HepG2 (cell line): Measurements from ENCODE around the gene UNC93A. TPM values are rescaled to one million over a fixed set of nuclear protein-coding genes. Genes with fewer than 3 reads are reported as not detected.
"Not testable (repeated sequence)": the region's sequence is repeated elsewhere in the genome, so short reads cannot be mapped to it uniquely, and the experiment has no call there.

Experiments
- ATAC-seq: fragments of 200-7000 bp; cut with Tn5 transposase; 3 replicates; pipeline ENCODE4 v1.9.1; 2020; ENCODE audit warnings: mild to moderate bottlenecking, moderate library complexity
- BruUV-seq: library from RNA; stranded (reverse); fragments of 400-500 nt; replicated peaks from 2 replicates; lab custom pipeline; 2021; lab: Mats Ljungman, UMichigan
- CTCF ChIA-PET: fragments of 300-600 bp; formaldehyde crosslinking; extraction: SDS; loops from one replicate; lab custom pipeline; 2021; ENCODE audit warnings: low total read pairs, inconsistent platforms, low intra/inter-chr PET ratio; lab: Yijun Ruan, JAX
- POLR2A ChIA-PET: fragments of 350-600 bp; sonication (Branson Sonifier 250); formaldehyde crosslinking; loops from one replicate; lab custom pipeline; 2020; ENCODE audit warnings: antibody characterized with exemption, inconsistent platforms; lab: Yijun Ruan, JAX
- DNase-seq: peaks from one replicate; pipeline ENCODE4 v3.0.0-alpha.2; 2015; ENCODE audit warnings: low spot score
- FAIRE-seq: peaks from 3 replicates; lab custom pipeline; 2011; peaks lifted over from hg19 to GRCh38; lab: Jason Lieb, UNC
- H2AFZ ChIP-seq: one replicate; pipeline ENCODE4 v1.6.1; 2011; ENCODE audit warnings: low read length, inconsistent platforms
- H3K27ac ChIP-seq: fragments of 300-600 bp; 3 replicates; pipeline ENCODE4 v1.8.0; 2011; ENCODE audit warnings: mixed run types, mild to moderate bottlenecking, mixed read lengths, low read length, inconsistent platforms; ENCODE audit not compliant: insufficient read depth; ENCODE audit errors: extremely low read length
- H3K27me3 ChIP-seq, 2 experiments: fragments of 200-600 bp in 1 of 2; 2 replicates in 1 of 2; 3 replicates in 1 of 2; pipeline versions ENCODE4 v1.6.0 to v1.8.0; 2011; ENCODE audit warnings: low read length in 2 of 2, mild to moderate bottlenecking in 2 of 2, moderate library complexity in 2 of 2, inconsistent platforms in 1 of 2; ENCODE audit not compliant: insufficient read depth in 2 of 2, control insufficient read depth in 1 of 2
- H3K36me3 ChIP-seq, 2 experiments: fragments of 200-600 bp in 1 of 2; replicated peaks in 1 of 2; 2 replicates in 1 of 2; 3 replicates in 1 of 2; pipeline versions ENCODE4 v1.5.1 to v1.8.0; 2011; ENCODE audit warnings: low read length in 2 of 2, inconsistent platforms in 1 of 2; ENCODE audit not compliant: insufficient read depth in 2 of 2, control insufficient read depth in 1 of 2
- H3K4me1 ChIP-seq: 2 replicates; pipeline ENCODE4 v1.5.1; 2012; ENCODE audit warnings: low read length, inconsistent platforms; ENCODE audit not compliant: insufficient read depth
- H3K4me2 ChIP-seq: 2 replicates; pipeline ENCODE4 v1.6.0; 2011; ENCODE audit warnings: low read depth, low read length, inconsistent platforms
- H3K4me3 ChIP-seq, 3 experiments: fragments of 200-600 bp in 1 of 3; sonication (generic), shearing (Covaris generic) in 1 of 3; replicated peaks in 1 of 3; 2 replicates each; pipeline ENCODE4 v1.5.1; 2011 to 2016; ENCODE audit warnings: low read length in 3 of 3, inconsistent platforms in 2 of 3, low read depth in 2 of 3, mild to moderate bottlenecking in 2 of 3, control low read depth in 1 of 3, mixed read lengths in 1 of 3; ENCODE audit not compliant: insufficient read depth in 1 of 3
- H3K79me2 ChIP-seq: one replicate; pipeline ENCODE4 v1.6.1; 2011; ENCODE audit warnings: low read length, inconsistent platforms; ENCODE audit not compliant: insufficient read depth
- H3K9ac ChIP-seq: 2 replicates; pipeline ENCODE4 v1.6.0; 2011; ENCODE audit warnings: mild to moderate bottlenecking, low read depth, low read length, inconsistent platforms; ENCODE audit not compliant: insufficient read depth
- H3K9me3 ChIP-seq: 2 replicates; pipeline ENCODE4 v1.5.1; 2012; ENCODE audit warnings: mild to moderate bottlenecking, low read length
- H4K20me1 ChIP-seq: 2 replicates; pipeline ENCODE4 v1.6.0; 2011; ENCODE audit warnings: inconsistent platforms, mild to moderate bottlenecking, low read length, moderate library complexity; ENCODE audit not compliant: insufficient read depth
- CTCF ChIP-seq: sonication (generic); formaldehyde crosslinking; IDR thresholded peaks from 2 replicates; pipeline ENCODE4 v1.5.0; 2020; ENCODE audit warnings: mild to moderate bottlenecking, missing genetic modification reagents, moderate library complexity
- KLF6 ChIP-seq: IDR thresholded peaks from 2 replicates; pipeline ENCODE4 v1.8.0; 2016; ENCODE audit warnings: missing biosample characterization, missing genetic modification reagents
- RCOR2 ChIP-seq: IDR thresholded peaks from 2 replicates; pipeline ENCODE4 v1.6.1; 2016; ENCODE audit warnings: missing biosample characterization, missing genetic modification reagents
- ZNF687 ChIP-seq: sonication (generic); formaldehyde crosslinking; IDR thresholded peaks from 2 replicates; pipeline ENCODE4 v1.5.1; 2020; ENCODE audit warnings: mild to moderate bottlenecking, missing genetic modification reagents, moderate library complexity
- ZNF792 ChIP-seq: IDR thresholded peaks from 2 replicates; pipeline ENCODE4 v1.6.1; 2016
- WGBS: methylation state at CpG from one replicate; pipeline ENCODE4 v1.1.6; 2017; ENCODE audit warnings: low lambda C conversion rate; 5-methylcytosine and 5-hydroxymethylcytosine counted together
- in situ Hi-C: cut with HindIII; loops from 2 replicates; pipeline ENCODE4 v1.10.0; 2017; ENCODE audit warnings: low pct_unique_long_range_greater_than_20kb; ENCODE audit not compliant: extremely low pct_ligation_motif_present
- intact Hi-C: fragments of 100-400 bp; cut with micrococcal nuclease; formaldehyde crosslinking; loops from one replicate; pipeline ENCODE4 v1.10.0; 2022; ENCODE audit not compliant: unreplicated experiment
- polyA plus RNA-seq, 8 experiments: library from polyadenylated mRNA; depleted of rRNA in 3 of 8; stranded (reverse) in 7 of 8; unstranded in 1 of 8; fragments of >200 nt; fragmentation: Illumina TruSeq in 4 of 8; extraction: Trizol in 4 of 8; gene quantifications; 2 replicates each; pipeline versions ENCODE4 v1.2.1 to v1.2.3, GENCODE V29; 2011 to 2016; ENCODE audit warnings: low read depth in 4 of 8, missing spikeins in 1 of 8, mixed read lengths in 1 of 8; ENCODE audit not compliant: insufficient read depth in 1 of 8
- total RNA-seq, 5 experiments: library from RNA; depleted of rRNA; stranded (reverse); fragments of >200 nt; fragmentation: Illumina TruSeq; extraction: Trizol; gene quantifications; 2 replicates each; pipeline ENCODE4 v1.2.3, GENCODE V29; 2016; ENCODE audit warnings: low read depth in 1 of 5

Gene UNC93A
- total and polyA plus RNA-seq, 2 of the 13 experiments (the other 11 are each of a cell fraction or from before 2014, with no cell fraction given) = 11.0 to 42.7 TPM

GRCh38 chr6:167288591-167289225 is 2.4 kb upstream of the UNC93A start (continued):
- TF ChIP-seq CTCF (CRISPR knock-in tag) = peak; percentile 70
- TF ChIP-seq RCOR2 (CRISPR knock-in tag) = 0 out of 2 replicates have a peak, but pooled peaks have one; percentile 48
- peak; percentile 68; the same call in 1 of the 2 replicates for TF ChIP-seq ZNF792 (CRISPR knock-in tag)

GRCh38 chr6:167289291-167289690 is 1.8 kb upstream of the UNC93A start:
- H3K9me3 ChIP-seq, H3K27me3 ChIP-seq, H4K20me1 ChIP-seq, DNase-seq, intact Hi-C loops, H3K4me2 ChIP-seq, H3K4me3 ChIP-seq, H2AFZ ChIP-seq, H3K79me2 ChIP-seq, ATAC-seq, FAIRE-seq, in situ Hi-C loops, H3K36me3 ChIP-seq, BruUV-seq: not testable (repeated sequence)
- peak overlapping the region; percentile 51 for H3K27ac ChIP-seq
- TF ChIP-seq KLF6 (CRISPR knock-in tag) = 0 out of 2 replicates have a peak, but pooled peaks have one; percentile 4
- peak; percentile 23; the same call in 1 of the 2 replicates for TF ChIP-seq ZNF687 (CRISPR knock-in tag)
- CTCF ChIA-PET = interaction anchor here (4.2 kb wide), 1 partner anchor 70 kb away, joined by 19 read pairs; no protein-coding TSS in a partner anchor
- H3K4me1 ChIP-seq = peaks cover 98% of the 10 kb centered on the region
- POLR2A ChIA-PET = interaction anchor here (1.2 to 7.4 kb wide), 9 partner anchors 21 to 73 kb away, joined by 6 to 163 read pairs (median 22); no protein-coding TSS in a partner anchor
- H3K9ac ChIP-seq = peak overlapping the region; percentile 18; the same call in 1 of the 2 replicates
- 97% methylated on average over 1 of the region's 2 CpGs for WGBS
